Activated T-helper 1 cell treated with Interleukin-2 at 50 U/mL for 16 hours (primary cell): ENCODE results near the gene MDP1.

ENCODE experiments used
- DNase-seq: peaks from one replicate; pipeline ENCODE4 v3.0.0-alpha.2; 2020; ENCODE audit warnings: low read depth

Gene MDP1

DNA sequence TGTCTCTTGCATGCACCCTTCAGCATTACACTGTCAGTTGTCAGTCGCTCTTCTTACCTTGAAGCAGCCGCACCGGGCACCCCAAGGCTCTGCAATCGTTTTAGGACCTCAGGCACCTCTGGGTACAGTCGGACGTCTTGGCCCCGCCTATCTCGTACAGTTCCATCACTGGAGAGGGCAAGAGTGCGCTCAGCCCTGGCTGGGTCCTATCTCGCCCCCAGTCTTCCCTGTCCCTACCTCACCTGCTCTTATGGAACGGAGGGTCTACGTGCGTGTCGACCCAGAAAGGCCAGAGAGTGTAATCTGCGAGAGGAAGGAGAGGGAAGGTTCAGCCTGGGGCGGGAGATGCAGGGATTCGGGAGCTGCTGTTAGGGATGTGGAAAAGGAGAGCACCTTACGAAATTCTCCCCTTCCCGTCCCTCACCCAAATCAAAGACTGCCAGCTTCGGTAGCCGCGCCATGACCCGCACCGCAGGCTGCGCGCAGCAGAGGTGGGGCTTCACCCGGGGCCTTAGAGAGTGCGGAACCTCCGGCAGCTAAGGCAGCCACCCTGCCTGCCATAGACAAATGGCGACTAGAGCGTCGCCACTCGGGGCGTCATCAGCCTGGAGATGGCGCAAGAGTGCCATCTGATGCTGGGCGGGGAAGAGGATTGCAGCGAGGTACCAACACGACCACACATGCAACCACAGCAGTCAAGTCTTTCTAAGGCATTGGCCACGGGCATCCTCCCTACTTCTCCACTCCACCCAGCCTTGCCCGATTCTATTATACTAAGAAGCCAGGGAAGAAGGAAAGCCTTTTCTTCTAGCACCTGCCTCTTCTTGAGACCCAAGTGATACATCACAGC lies at the start of gene MDP1:
Gene MDP1, minus strand, starts transcription at position 572 of the 850 bp plus-strand sequence. Its CDS starts 111 bp downstream, at position 461.
- DNase-seq, result peak; percentile 76

DNA sequence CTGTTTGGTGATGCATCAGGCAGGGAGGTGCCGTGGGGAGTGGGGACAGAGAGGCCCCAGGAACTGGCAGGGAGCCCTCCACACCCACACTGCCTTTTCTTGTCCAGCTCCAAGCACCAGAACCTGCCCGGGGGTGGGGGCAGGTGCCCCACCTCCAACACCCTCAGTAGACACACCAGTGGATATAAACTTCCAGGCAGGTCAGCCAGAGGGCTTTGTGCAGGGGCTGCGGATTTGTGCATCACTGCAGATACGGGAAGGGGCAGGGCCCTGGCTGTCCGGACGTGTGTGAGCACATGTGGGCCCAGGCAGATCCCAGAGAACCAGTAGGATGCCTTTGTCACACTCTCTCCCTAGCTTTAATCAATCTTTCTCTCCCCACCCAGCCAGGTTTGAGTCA lies 48.4 kb upstream of the MDP1 start:
- no peak for DNase-seq

DNA sequence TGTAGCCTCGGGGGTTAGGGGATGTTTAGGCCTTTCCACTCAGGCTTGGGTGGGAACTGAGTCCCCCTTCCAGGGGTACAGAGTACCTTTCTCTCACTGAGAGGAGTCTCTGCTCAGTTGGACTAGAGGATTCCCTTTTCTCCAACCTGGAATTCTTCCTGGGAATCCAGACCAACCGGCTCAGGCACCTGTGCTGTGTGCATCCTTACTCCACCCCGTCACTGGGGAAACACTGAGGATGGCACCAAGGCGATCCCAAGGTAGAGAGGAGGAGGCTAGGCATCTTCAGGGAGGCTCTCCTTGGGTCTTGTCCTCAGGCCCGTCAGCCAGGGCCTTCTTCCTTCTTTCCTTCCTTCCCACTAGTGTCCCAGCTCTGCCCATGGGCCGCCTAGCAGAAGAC lies 48.0 kb upstream of the MDP1 start:
- DNase-seq, result no peak

DNA sequence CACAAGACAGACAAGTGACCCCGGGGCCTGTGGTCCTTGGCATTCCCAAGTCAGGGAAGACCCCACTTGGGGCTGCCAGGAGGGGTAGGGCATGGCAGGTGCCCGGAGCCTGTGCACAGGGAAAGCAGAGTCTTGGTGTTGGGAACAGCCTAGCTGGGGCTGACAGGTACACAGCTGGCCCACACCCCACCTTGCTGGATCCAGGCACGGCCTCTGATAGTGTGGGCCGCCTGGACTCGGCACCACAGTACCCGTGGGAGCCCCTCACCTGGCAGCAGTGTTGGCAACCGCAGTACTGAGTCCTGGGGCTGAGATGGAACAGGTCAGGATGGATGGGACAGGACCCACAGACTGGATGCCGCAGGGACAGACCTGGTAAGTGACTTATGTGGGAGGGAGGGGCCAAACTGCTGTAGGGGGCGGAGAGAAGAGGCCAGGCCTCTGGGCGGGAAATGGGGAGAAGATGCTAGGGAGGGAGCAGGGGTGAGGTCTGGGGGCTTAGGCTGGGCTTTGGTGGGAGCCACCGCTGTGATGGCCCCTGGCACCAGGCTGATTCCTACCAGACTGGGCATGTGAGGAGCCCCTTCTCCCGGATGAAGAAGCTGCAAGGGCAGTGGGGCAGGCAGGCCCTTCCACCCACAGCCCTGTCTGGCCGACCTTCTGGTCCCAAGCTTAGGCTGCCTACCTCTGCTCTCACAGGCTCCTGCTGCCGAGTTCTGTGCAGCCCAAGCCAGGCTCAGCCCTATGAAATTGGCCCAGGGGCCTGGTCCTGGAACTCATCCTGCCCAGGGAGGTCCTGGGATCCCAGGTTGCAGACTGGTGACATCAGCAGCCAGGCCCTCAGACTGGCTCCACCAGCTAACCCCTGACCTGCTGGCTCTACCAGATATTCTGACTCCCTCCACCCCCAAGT lies 47.2 kb upstream of the MDP1 start, which contains the start of gene TGM1:
Gene TGM1, minus strand, starts transcription at position 357 of the 913 bp plus-strand sequence. CDS start 825 bp downstream, outside the sequence.
- no peak for DNase-seq

DNA sequence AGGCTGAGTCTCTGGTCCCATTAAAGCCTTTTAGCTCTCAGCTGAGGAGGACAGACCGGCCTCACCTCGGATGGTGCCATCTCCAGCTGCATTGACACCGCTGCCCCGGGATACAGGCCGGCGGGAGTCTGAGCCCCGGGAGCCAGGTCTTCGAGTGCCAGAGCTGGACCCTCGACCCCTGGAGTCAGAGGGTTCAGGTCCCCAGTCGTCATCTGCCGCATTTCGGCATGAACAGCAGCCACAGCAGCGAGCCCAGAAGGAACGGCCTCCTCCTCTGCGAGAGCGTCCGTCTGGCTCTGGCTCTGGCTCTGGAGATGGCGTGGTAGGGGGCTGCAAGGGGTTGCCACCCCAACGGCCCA lies 46.1 kb upstream of the MDP1 start:
- no peak for DNase-seq

DNA sequence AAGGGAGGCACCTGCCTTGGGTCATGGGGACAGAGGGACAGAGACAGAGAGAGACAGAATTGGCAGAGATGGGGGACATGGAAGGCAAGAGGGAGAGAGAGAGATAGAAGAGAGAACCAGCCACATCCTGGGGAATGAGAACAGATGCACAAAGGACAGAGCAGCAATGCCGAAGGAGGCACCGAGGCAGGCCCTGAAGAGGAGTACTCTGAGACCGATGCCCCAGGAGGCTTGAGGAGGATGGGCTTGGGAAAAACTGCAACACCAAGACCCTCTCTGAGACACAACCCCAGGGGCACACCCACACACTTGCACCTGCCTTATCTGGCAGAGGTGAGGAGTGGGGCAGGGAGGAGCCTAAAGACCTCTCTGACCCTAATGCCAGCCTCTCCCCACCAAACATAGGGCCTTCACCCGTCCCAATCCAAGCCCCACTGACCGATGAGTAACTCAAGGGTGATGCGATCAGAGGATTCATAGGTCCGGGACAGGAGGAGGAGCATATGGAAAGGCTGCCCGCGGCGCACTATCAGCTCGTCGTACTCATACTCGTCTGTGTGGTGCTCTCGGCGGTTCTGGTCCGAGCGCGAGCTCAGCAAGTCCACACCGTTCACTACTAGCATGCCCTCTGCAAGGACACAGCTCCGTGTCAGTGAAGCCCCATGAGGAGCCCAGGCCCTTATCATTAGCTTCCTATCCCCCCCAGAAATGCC lies 45.5 kb upstream of the MDP1 start:
- no peak for DNase-seq

DNA sequence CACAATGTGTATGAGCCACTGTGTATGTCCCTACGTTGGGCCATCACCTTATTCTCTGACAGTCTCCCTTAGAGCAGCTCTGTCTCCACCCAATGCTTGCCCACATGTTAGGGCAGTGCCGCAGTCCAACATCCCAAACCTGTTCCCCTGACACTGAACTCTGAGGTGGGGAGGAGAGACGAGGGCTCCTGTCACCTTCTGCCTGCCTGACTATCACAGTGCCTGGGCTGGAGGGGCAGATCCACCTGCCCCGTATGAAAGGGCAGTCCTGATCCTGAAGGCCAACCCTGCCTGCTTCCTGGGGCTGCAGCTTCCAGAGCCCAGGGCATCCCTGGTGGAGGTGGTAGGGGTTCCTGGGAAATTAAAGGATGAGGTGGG lies 44.9 kb upstream of the MDP1 start:
- no peak for DNase-seq

DNA sequence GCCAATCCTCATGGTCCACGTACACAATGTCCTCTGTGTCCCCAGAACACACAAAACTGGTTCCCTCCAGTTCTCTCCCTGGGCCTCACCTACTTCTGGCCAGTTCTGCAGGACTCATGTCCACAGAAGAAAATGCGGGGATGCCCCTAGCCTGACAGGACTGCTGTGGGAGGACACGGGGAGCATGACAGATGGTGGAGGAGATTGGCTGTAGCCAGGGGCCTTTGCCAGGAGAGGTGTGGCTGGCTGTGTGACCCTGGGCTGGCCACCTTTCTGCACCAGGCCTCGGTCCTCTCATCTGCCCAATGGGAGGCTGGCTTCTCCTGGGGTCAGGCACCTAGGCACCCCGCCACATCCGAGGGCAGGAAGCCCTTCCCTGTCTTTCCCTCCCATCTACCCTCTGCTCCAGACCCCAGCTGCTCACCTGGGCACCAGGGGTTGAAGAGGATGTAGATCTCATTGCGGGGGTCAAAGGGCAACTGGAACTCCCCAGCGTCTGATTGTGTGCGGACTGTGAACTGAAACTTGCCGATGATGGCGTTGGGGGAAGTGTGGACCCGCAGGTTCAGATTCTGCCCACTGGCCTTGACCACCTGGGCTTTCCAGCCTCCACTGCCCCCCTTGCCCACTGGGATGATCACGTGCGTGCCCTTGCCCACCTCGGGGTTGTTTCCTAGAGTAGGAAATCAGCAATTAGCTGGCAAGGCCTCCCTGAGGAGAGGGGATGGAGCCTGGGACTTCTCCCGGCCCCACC lies 44.3 kb upstream of the MDP1 start:
- DNase-seq, result no peak

DNA sequence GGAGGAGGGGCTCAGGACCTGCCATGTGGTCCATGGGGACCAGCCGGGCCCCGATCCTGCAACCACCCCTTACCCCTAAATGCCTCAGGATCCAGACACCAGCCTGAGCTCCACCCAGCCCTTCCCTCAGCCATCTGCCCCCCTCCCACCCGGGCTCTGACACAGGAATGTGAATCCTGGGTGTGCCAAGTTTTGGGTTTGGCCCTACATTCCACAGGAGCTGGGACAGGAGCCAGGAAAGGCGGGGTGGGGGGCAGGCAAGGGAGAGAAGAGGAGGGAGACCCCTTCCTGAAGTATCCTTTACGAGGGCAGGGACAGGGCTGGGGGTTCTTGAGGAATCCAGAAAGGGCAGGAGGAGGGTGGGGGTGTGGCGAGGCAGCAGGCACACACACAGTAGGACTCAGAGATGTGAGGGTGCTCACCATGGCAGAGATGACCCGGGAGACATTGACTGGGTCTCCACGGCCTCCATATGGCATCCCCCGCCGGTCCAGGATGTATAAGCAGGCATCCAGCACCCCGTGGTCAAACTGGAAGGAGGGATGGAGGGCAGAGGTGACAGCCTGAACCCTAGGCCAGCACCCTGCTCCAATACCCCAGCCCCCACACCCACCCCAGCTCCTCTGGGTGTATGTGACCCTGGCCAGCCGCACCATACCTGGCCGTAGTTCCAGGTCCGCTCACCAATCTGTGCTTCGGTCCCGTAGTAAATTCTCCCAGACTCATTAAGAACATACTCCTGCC lies 43.6 kb upstream of the MDP1 start:
- no peak for DNase-seq

DNA sequence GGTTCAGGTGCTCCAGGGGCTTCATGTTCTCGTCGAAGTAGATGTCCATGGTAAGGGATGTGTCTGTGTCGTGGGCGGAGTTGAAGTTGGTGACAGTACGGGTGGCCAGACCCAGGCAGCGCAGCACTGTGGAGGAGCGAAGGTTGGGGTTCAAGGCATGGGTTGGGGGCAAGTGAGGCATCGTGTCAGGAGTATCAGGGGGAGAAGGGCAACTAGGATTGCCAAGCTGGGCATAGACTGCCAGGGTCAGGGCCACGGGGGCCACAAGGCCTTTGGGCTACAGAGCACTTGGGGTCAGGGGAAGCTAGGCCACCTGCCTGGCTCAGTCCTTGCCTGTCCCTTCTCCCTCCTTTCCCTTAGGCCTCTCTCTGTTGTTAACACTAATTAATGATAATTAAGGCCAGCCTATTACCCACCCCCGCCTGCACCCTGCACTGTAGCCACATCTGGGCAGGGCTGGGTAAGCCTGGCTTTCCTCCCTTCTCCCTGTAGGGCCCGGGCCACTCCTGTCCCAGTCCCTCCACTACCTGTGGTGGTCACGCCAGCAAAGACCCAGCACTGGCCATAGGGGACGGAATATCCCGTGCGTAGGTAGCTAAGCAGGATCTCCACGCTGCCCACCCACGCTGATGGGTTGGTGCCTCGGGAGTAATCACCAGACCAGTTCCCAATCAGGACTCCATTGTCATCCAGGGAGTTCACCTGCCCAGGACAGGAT lies 42.8 kb upstream of the MDP1 start:
- DNase-seq, result no peak

DNA sequence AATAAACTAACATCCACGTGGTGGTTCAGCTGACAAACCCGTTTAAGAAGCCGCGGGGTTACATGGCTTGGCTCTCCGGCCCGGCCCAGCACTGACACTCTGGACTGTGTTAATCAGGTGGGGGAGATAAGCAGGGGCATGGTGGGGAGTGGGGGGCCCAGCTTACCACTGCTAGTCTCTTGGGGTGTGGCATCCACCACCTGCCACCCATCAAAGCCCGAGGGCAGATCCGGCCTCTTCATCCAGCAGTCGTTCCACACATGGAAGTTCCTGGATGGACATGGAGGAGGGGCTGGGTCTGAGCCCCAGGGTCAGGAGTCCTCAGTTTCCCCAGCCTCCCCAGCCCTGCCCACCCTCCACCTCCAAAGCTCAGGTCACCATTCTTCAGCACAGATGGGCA lies 42.3 kb upstream of the MDP1 start:
- no peak for DNase-seq

DNA sequence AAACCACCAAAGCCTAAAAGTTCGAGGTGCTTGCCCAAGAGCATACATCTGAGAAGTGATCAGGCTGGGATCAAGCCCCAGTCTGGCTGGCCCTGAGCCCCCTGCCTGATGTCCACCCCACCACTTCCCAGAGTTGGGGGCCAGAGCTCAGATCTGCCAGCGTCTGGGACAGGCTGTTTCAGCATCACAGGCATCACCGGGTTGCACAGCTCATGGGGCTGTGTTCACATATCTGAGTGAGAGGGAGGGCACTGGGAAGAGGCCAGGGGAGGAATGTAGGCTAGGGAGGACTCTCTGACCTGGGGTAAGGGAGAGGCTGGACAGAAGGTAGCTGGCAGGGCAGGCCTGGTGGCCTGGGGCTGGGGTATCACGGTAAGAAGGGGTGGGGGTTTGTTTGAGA lies 41.1 kb upstream of the MDP1 start:
- DNase-seq, result no peak

DNA sequence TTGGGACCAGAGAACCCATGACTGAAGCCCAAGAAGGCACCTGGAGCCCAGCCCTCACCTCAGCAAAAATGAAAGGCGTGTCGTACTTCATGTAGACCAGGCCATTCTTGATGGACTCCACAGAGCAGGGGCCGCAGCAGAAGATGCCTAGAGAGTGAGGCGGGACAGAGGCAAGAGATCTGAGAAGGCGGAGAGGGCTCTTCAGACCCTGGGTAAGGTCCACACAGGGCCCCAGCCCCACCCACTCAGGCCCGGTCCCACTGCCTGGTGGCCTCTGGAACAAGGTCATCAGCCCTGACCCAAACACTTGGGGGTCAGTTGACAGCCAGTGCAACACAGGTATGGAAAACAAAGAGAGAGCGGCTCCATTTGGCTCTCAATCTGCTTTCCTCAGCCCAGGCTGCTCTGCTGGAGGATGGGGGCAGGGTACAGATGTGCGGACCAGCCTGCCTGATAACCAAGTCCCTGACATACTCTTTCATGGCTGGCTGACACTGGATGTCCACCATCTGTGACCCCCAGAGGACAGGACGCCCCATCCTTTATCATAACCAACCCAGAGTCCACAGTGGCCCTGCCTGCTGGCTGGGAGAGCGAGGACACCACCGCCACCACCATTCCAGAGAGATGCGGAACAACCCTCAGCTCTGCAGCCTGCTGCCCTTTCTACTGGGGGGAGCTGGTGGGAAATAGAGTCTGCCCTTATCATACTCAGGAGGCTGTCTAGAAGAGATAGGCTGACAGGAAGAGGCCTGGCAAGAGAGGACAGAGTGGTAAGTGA lies 40.3 kb upstream of the MDP1 start:
- no peak for DNase-seq

DNA sequence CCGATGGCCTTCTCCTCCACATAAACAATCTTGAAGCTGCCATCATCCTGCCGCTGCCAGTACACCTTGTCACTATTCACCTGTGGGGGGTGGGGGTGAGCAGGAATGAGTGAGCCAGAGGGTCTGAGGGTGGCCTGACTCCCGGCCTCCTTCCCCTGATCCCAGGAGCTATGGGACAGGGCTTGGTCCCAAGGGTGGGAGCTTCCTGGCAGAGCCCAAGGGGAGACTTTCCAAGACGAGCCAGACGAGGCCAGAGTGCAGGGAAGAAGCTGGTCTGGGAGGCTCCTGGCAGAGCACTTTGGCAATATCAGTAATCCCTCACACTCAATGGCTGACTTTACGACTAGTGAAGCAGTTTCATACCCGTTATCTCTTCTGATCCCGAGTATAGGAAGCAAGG lies 39.6 kb upstream of the MDP1 start:
- no peak for DNase-seq

DNA sequence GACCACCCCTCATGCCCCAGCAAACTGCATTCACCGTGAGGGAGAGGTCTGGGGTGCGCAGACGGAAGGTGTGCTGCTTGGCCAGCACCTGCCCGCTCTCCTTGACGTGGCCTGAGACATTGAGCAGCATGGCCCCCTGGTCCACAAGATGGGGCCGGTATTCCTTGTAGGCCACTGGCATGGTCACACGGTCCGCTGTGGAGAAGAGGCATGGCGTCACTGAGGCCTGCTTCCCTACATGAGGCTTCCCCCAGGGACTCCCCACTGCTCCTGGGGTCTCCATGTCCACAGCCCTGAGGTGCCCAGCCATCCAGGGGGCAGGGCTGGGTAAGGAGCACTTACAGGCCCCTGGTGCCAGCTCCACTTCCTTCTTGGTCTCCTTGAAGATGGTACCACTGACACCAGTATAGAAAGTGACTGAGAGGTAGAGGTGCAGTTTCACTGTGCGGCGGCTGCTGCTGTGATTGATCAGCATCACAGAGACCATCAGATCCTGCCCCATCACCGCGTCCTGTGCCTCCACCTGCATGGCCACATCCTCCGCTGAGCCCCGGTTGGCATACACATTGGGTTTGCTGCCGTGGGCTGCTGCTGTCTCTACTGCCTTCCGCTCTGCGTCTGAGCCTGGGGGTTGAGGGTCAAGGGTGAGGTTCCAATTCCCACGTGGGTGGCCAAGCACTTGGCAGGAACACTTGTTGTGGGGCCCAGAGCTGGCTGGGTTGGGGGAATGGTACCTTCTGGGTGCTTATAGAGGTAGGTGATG lies 38.9 kb upstream of the MDP1 start:
- DNase-seq, result no peak

DNA sequence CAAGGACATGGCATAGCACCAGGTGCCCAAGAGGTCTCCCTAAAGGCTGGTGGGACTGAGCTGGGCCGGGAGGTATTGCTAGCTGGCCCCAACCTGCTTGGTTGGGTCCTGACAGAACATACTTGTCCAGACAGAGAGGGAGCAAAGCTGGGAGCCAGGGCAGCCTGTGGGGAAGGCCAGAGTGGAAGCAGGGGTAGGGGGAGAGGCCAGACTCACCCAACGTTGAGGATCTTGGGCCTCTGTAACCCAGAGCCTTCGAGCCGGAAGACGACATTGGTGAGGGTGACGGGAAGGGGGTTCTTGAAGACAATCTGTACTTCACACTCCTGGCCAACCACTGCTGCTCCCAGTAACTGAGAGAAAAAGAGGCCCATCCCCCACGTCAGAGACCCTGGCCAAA lies 38.1 kb upstream of the MDP1 start:
- DNase-seq, result no peak

DNA sequence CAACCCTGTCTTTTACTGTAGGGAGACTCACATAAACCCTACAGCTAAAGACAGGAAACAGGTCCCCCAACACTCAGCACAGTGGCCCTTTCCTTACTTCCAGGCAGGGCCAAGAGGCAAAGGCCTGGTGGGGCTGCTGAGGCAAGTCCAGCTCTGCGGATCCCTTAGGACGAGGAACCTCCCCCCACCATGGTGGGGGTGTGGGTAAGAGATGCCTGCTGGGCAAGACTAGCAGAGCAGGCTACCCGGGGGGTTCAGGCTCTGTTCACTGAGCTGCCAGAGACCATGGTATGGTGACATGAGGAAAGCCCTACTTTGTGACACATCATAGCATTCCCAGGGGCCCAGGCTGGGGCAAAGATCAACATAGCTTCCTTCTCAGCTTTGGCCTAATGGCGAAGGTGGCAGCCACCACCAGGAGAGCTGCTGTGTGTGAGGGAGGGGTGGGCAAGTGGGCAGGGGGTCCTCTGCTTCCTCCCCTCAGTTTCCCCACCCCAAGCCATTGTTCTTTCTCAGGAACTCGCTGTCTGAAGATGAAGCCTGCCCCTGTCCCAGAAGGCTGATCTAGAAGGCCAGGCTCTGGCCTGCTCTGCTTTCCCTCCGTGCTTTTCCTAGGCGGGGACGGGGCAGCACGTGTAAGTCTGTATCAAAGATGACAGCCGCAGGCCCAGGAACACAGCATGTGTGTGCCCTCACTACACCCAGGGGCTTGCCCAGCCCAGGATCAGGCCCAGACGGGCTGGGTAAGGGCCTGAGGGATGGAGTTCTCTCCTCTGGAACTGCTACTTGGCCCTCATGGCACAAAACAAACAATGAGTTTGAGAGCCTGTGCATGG lies 36.6 kb upstream of the MDP1 start:
- DNase-seq, result no peak

DNA sequence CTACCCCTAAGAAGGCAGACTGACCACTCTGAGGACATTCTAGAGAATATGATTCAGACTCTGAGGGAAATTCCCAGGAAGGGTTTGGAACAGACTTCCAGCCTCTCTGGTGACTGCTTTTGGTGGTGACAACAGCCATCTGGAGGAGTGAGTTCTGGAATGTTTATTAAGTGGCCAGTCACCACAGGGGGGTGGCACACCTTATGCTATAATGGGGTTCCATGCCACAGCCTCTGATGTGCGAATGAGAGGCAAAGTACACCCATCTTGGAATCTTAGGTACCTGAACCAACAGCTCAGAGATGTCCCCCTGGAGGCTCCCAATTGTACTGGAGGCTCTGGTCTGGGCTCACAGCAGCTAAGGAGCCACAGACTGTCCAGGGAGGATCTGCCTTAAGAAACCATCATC lies 36.0 kb upstream of the MDP1 start:
- no peak for DNase-seq
